RWPE2 (cell line): Measurements from ENCODE around the gene TMEM39B.

Experiments used
- ATAC-seq: fragments of 200-7000 bp; cut with Tn5 transposase; 3 replicates; pipeline ENCODE4 v1.9.1; 2021; ENCODE audit warnings: low read depth
- DNase-seq: peaks from one replicate; pipeline ENCODE4 v3.0.0-alpha.2; 2020; ENCODE audit warnings: low spot score
- H3K27ac ChIP-seq: fragments of 450-650 bp; 2 replicates; pipeline ENCODE4 v1.5.1; 2017; ENCODE audit warnings: mild to moderate bottlenecking; ENCODE audit not compliant: poor library complexity, severe bottlenecking
- H3K27me3 ChIP-seq: fragments of 250-450 bp; sonication (Bioruptor Pico); 2 replicates; pipeline ENCODE4 v1.5.1; 2021; ENCODE audit warnings: mild to moderate bottlenecking, moderate library complexity; ENCODE audit not compliant: insufficient read depth, poor library complexity, severe bottlenecking
- H3K36me3 ChIP-seq: fragments of 250-450 bp; sonication (Bioruptor Pico); 2 replicates; pipeline ENCODE4 v1.5.1; 2020; ENCODE audit warnings: low read depth, mild to moderate bottlenecking, moderate library complexity
- H3K4me1 ChIP-seq: fragments of 250-450 bp; sonication (Bioruptor Pico); 2 replicates; pipeline ENCODE4 v1.5.1; 2021; ENCODE audit warnings: mild to moderate bottlenecking, moderate library complexity; ENCODE audit not compliant: insufficient read depth, poor library complexity, severe bottlenecking
- H3K4me3 ChIP-seq: fragments of 250-450 bp; sonication (Bioruptor Pico); 2 replicates; pipeline ENCODE4 v1.5.1; 2021; ENCODE audit warnings: mild to moderate bottlenecking, moderate library complexity; ENCODE audit not compliant: severe bottlenecking
- H3K9me3 ChIP-seq: fragments of 250-450 bp; sonication (Bioruptor Pico); 2 replicates; pipeline ENCODE4 v1.5.1; 2021; ENCODE audit warnings: mild to moderate bottlenecking, moderate library complexity; ENCODE audit not compliant: severe bottlenecking
- TF ChIP-seq, protein P1 (sequence below): fragments of 450-650 bp; IDR thresholded peaks from one replicate; pipeline ENCODE4 v1.5.1; 2017; ENCODE audit warnings: mild to moderate bottlenecking, moderate library complexity; ENCODE audit not compliant: poor library complexity, severe bottlenecking

The TMEM39B gene

DNA sequence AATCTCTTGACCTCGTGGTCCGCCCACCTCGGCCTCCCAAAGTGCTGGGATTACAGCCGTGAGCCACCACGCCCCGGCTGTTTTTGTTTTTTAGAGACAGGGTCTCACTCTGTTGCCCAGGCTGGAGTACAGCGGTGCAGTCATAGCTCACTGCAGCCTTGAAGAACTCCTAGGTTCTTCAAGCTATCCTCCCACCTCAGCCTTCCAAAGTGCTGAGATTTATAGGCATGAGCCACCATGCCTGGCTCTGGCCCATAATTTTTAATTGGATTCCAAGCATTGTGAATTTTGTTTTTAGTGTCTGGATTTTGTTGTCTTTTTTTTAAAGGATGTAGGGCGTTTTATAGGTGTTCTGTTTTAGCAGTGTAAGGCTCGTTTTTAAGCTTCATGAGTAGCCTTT, 78.1 kb downstream of the TMEM39B start:
- H3K4me3 ChIP-seq, result no peak overlapping the region
- TF ChIP-seq, protein P1, sequence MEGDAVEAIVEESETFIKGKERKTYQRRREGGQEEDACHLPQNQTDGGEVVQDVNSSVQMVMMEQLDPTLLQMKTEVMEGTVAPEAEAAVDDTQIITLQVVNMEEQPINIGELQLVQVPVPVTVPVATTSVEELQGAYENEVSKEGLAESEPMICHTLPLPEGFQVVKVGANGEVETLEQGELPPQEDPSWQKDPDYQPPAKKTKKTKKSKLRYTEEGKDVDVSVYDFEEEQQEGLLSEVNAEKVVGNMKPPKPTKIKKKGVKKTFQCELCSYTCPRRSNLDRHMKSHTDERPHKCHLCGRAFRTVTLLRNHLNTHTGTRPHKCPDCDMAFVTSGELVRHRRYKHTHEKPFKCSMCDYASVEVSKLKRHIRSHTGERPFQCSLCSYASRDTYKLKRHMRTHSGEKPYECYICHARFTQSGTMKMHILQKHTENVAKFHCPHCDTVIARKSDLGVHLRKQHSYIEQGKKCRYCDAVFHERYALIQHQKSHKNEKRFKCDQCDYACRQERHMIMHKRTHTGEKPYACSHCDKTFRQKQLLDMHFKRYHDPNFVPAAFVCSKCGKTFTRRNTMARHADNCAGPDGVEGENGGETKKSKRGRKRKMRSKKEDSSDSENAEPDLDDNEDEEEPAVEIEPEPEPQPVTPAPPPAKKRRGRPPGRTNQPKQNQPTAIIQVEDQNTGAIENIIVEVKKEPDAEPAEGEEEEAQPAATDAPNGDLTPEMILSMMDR, result no peak
- H3K27me3 ChIP-seq, result no peaks in the 10 kb centered on the region
- no peak overlapping the region for H3K27ac ChIP-seq
- H3K9me3 ChIP-seq, result peaks cover 4% of the 10 kb centered on the region
- ATAC-seq (no peak), DNase-seq (no peak)
- no peaks in the 10 kb centered on the region for H3K4me1 ChIP-seq
- peaks cover 15% of the 10 kb centered on the region; the same call in 1 of the 2 replicates for H3K36me3 ChIP-seq

DNA sequence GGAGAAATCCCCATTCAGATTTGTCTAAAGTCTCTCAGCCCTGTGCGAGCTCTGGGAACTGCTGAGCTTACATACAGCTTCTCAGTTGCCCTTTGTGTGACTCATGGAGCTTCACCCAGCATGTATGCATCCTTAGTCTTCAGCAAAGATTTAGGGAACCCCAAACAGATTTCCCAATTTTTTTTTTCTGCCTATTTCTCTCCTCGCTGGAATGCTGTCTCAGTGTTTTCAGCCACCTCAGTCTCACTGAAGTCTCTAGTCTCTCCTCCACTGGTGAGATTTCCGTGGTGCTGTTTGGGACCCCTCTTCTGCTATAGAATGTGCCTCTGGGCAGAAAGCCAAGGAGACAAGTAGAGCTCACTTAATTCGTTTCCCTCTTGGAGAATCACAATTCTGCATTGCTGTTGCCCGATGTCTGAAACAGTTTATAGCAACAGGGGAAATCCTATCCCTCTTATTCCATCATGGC, 78.6 kb downstream of the TMEM39B start:
- Histone ChIP-seq H3K4me1 (no peaks in the 10 kb centered on the region), H3K4me3 (no peak overlapping the region), H3K27me3 (no peaks in the 10 kb centered on the region), H3K27ac (no peak overlapping the region), H3K36me3 (peaks cover 19% of the 10 kb centered on the region), H3K9me3 (peaks cover 4% of the 10 kb centered on the region)
- ATAC-seq, result peak; percentile 76
- TF ChIP-seq, protein P1, result no peak
- DNase-seq, result no peak
